IPS-18a (cell line): ENCODE results near the gene ALOX15.
A peak's percentile ranks its signal among the peaks of the same experiment; 100 is the strongest.
"Not testable (repeated sequence)": the region's sequence is repeated elsewhere in the genome, so short reads cannot be mapped to it uniquely, and the experiment has no call there.

Experiments
- H3K27ac ChIP-seq: one replicate; pipeline ENCODE4 v1.5.1; 2013; ENCODE audit warnings: low read length
- H3K27me3 ChIP-seq: one replicate; pipeline ENCODE4 v1.6.1; 2013; ENCODE audit warnings: mild to moderate bottlenecking, low read length; ENCODE audit not compliant: control insufficient read depth, insufficient read depth
- H3K36me3 ChIP-seq: one replicate; pipeline ENCODE4 v1.6.1; 2013; ENCODE audit warnings: low read depth, low read length; ENCODE audit not compliant: control insufficient read depth
- H3K4me1 ChIP-seq: one replicate; pipeline ENCODE4 v1.6.1; 2013; ENCODE audit warnings: low read depth, low read length; ENCODE audit not compliant: control insufficient read depth
- H3K4me3 ChIP-seq: one replicate; pipeline ENCODE4 v1.5.1; 2013; ENCODE audit warnings: low read length
- H3K9ac ChIP-seq: one replicate; pipeline ENCODE4 v1.6.1; 2013; ENCODE audit warnings: mild to moderate bottlenecking, low read length, moderate library complexity
- H3K9me3 ChIP-seq: one replicate; pipeline ENCODE4 v1.6.1; 2013; ENCODE audit warnings: low read depth, low read length; ENCODE audit not compliant: control insufficient read depth

The ALOX15 gene

GRCh38 chr17:4641297-4642195, at the start of gene ALOX15:
Gene ALOX15 (minus strand): TSS chr17:4641678. CDS start chr17:4641651, 27 bp downstream.
- Histone ChIP-seq H3K9me3 (no peaks in the 10 kb centered on the region), H3K4me1 (peaks cover 7% of the 10 kb centered on the region), H3K27me3 (peaks cover 71% of the 10 kb centered on the region), H3K27ac (no peak within 1 kb of the TSS), H3K4me3 (peak within 1 kb of the TSS; percentile 47), H3K9ac (no peak within 1 kb of the TSS), H3K36me3 (no peaks in the 10 kb centered on the region)

- Histone ChIP-seq H3K27ac (no peak overlapping the region), H3K4me3 (no peak overlapping the region), H3K27me3 (no peaks in the 10 kb centered on the region), H3K36me3 (peaks cover 30% of the 10 kb centered on the region), H3K9me3 (no peaks in the 10 kb centered on the region), H3K9ac (no peak overlapping the region), H3K4me1 (no peaks in the 10 kb centered on the region)
These were observed 49.3 kb upstream of the ALOX15 start for GRCh38 chr17:4690745-4691144.

GRCh38 chr17:4689872-4690271, 48.4 kb upstream of the ALOX15 start:
- H3K36me3 ChIP-seq = peaks cover 36% of the 10 kb centered on the region
- not testable (repeated sequence) for H3K4me3 ChIP-seq, H3K4me1 ChIP-seq, H3K27me3 ChIP-seq, H3K9me3 ChIP-seq, H3K27ac ChIP-seq, H3K9ac ChIP-seq

- H3K4me1 ChIP-seq, H3K9me3 ChIP-seq, H3K9ac ChIP-seq, H3K4me3 ChIP-seq, H3K27me3 ChIP-seq, H3K27ac ChIP-seq: not testable (repeated sequence)
- H3K36me3 ChIP-seq = peaks cover 57% of the 10 kb centered on the region
These were observed 42.3 kb upstream of the ALOX15 start for GRCh38 chr17:4683739-4684138.

- no peak overlapping the region for H3K4me3 ChIP-seq
- H3K9ac ChIP-seq = no peak overlapping the region
- H3K27me3 ChIP-seq = no peaks in the 10 kb centered on the region
- no peaks in the 10 kb centered on the region for H3K4me1 ChIP-seq
- H3K36me3 ChIP-seq = peaks cover 79% of the 10 kb centered on the region
- no peaks in the 10 kb centered on the region for H3K9me3 ChIP-seq
- no peak overlapping the region for H3K27ac ChIP-seq
These were observed 38.2 kb upstream of the ALOX15 start for GRCh38 chr17:4679658-4680057.

- Histone ChIP-seq H3K36me3 (peaks cover 90% of the 10 kb centered on the region), H3K9ac (no peak overlapping the region), H3K27me3 (no peaks in the 10 kb centered on the region), H3K9me3 (no peaks in the 10 kb centered on the region), H3K27ac (no peak overlapping the region), H3K4me1 (no peaks in the 10 kb centered on the region), H3K4me3 (no peak overlapping the region)
These were observed 37.1 kb upstream of the ALOX15 start for GRCh38 chr17:4678448-4679026.

- no peaks in the 10 kb centered on the region for H3K27me3 ChIP-seq
- peaks cover 92% of the 10 kb centered on the region for H3K36me3 ChIP-seq
These were observed 35.3 kb upstream of the ALOX15 start for GRCh38 chr17:4676791-4677190.

GRCh38 chr17:4675791-4676190, 34.3 kb upstream of the ALOX15 start:
- no peak overlapping the region for H3K4me3 ChIP-seq
- peaks cover 94% of the 10 kb centered on the region for H3K36me3 ChIP-seq
- no peaks in the 10 kb centered on the region for H3K4me1 ChIP-seq
- no peak overlapping the region for H3K27ac ChIP-seq
- no peaks in the 10 kb centered on the region for H3K27me3 ChIP-seq
- H3K9ac ChIP-seq = no peak overlapping the region
- H3K9me3 ChIP-seq = no peaks in the 10 kb centered on the region

More at GRCh38 chr17:4676791-4677190, 35.3 kb upstream of the ALOX15 start:
- Histone ChIP-seq H3K27ac (no peak overlapping the region), H3K9me3 (no peaks in the 10 kb centered on the region), H3K4me1 (no peaks in the 10 kb centered on the region), H3K9ac (no peak overlapping the region), H3K4me3 (no peak overlapping the region)

- Histone ChIP-seq H3K27ac (no peak overlapping the region), H3K9ac (no peak overlapping the region), H3K4me3 (no peak overlapping the region), H3K36me3 (peaks cover 85% of the 10 kb centered on the region), H3K4me1 (no peaks in the 10 kb centered on the region), H3K9me3 (no peaks in the 10 kb centered on the region), H3K27me3 (no peaks in the 10 kb centered on the region)
These were observed 33.2 kb upstream of the ALOX15 start for GRCh38 chr17:4674685-4674998.

- H3K4me1 ChIP-seq = no peaks in the 10 kb centered on the region
- peaks cover 81% of the 10 kb centered on the region for H3K36me3 ChIP-seq
- H3K27me3 ChIP-seq = no peaks in the 10 kb centered on the region
- H3K4me3 ChIP-seq = no peak overlapping the region
- H3K9me3 ChIP-seq = no peaks in the 10 kb centered on the region
- H3K27ac ChIP-seq = no peak overlapping the region
- H3K9ac ChIP-seq = no peak overlapping the region
These were observed 32.7 kb upstream of the ALOX15 start for GRCh38 chr17:4673986-4674684.

- H3K27me3 ChIP-seq = no peaks in the 10 kb centered on the region
- H3K9me3 ChIP-seq = no peaks in the 10 kb centered on the region
- H3K4me3 ChIP-seq = no peak overlapping the region
- no peaks in the 10 kb centered on the region for H3K4me1 ChIP-seq
- no peak overlapping the region for H3K9ac ChIP-seq
- H3K36me3 ChIP-seq = peaks cover 72% of the 10 kb centered on the region
- no peak overlapping the region for H3K27ac ChIP-seq
These were observed 31.7 kb upstream of the ALOX15 start for GRCh38 chr17:4673169-4673568.
